Thoracic aorta (tissue), 2 donors: ENCODE measurements around the gene ABCC8. TPM values are rescaled to one million over a fixed set of nuclear protein-coding genes. Genes with fewer than 3 reads are reported as not detected.

ENCODE experiments used
- ATAC-seq: fragments of 150-250 bp; one replicate; pipeline ENCODE4 v1.8.0; 2017; ENCODE audit warnings: low read depth; ENCODE audit not compliant: insufficient number of reproducible peaks, low FRiP score
- DNase-seq: peaks from one replicate; pipeline ENCODE4 v3.0.0-alpha.2; 2020; ENCODE audit warnings: low spot score
- H3K27ac ChIP-seq, 2 donors: fragments of 200-600 bp; sonication (generic); 1 replicate in 1 of 2; 2 replicates in 1 of 2; pipeline ENCODE4 v1.5.1; 2016; ENCODE audit warnings: mild to moderate bottlenecking in 2 of 2, moderate library complexity in 2 of 2
- H3K27me3 ChIP-seq: fragments of 200-600 bp; sonication (generic); replicated peaks from 2 replicates; pipeline ENCODE4 v1.6.0; 2016; ENCODE audit warnings: mild to moderate bottlenecking; ENCODE audit not compliant: insufficient read depth
- H3K36me3 ChIP-seq: fragments of 200-600 bp; sonication (generic); one replicate; pipeline ENCODE4 v1.5.1; 2016
- H3K4me1 ChIP-seq, 2 donors: fragments of 200-600 bp; sonication (generic); 1 replicate in 1 of 2; 2 replicates in 1 of 2; pipeline versions ENCODE4 v1.5.1 to v1.6.0; 2016; ENCODE audit warnings: low read depth in 2 of 2, mild to moderate bottlenecking in 1 of 2; ENCODE audit not compliant: control insufficient read depth in 1 of 2
- H3K4me3 ChIP-seq: fragments of 200-600 bp; sonication (generic); 2 replicates; pipeline ENCODE4 v1.5.1; 2016; ENCODE audit warnings: mild to moderate bottlenecking
- H3K9me3 ChIP-seq: fragments of 200-600 bp; sonication (generic); 2 replicates; pipeline ENCODE4 v1.5.1; 2016
- total RNA-seq, 2 donors: library from RNA; depleted of rRNA; stranded (reverse); fragments of >200 nt; gene quantifications; one replicate each; pipeline versions ENCODE4 v1.1.0 to v1.2.3, GENCODE V29; 2016
- TF ChIP-seq, protein P1 (sequence below): fragments of 200-600 bp; sonication (generic); IDR thresholded peaks from one replicate; pipeline ENCODE4 v1.5.1; 2019; ENCODE audit warnings: antibody characterized with exemption

ABCC8 gene
- total RNA-seq, 2 donors from 2014 or later, result 0.42 to 13.9 TPM

GRCh38 chr11:17458268-17458667, 18.4 kb downstream of the ABCC8 start:
- no peak overlapping the region for H3K27ac ChIP-seq
- ATAC-seq, result no peak
- H3K4me1 ChIP-seq, result no peaks in the 10 kb centered on the region
- no peaks in the 10 kb centered on the region for H3K9me3 ChIP-seq
- TF ChIP-seq, protein P1, sequence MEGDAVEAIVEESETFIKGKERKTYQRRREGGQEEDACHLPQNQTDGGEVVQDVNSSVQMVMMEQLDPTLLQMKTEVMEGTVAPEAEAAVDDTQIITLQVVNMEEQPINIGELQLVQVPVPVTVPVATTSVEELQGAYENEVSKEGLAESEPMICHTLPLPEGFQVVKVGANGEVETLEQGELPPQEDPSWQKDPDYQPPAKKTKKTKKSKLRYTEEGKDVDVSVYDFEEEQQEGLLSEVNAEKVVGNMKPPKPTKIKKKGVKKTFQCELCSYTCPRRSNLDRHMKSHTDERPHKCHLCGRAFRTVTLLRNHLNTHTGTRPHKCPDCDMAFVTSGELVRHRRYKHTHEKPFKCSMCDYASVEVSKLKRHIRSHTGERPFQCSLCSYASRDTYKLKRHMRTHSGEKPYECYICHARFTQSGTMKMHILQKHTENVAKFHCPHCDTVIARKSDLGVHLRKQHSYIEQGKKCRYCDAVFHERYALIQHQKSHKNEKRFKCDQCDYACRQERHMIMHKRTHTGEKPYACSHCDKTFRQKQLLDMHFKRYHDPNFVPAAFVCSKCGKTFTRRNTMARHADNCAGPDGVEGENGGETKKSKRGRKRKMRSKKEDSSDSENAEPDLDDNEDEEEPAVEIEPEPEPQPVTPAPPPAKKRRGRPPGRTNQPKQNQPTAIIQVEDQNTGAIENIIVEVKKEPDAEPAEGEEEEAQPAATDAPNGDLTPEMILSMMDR, result no peak
- no peaks in the 10 kb centered on the region for H3K36me3 ChIP-seq
- no peaks in the 10 kb centered on the region for H3K27me3 ChIP-seq
- no peak for DNase-seq
- no peak overlapping the region for H3K4me3 ChIP-seq

- no peaks in the 10 kb centered on the region for H3K4me1 ChIP-seq
- ATAC-seq, result no peak
- H3K9me3 ChIP-seq, result no peaks in the 10 kb centered on the region
- no peaks in the 10 kb centered on the region for H3K27me3 ChIP-seq
- no peak overlapping the region for H3K4me3 ChIP-seq
- no peak overlapping the region for H3K27ac ChIP-seq
- TF ChIP-seq, protein P1, result no peak
- no peak for DNase-seq
- H3K36me3 ChIP-seq, result no peaks in the 10 kb centered on the region
These were observed 19.1 kb downstream of the ABCC8 start for GRCh38 chr11:17457396-17458173.

- Histone ChIP-seq H3K4me3 (no peak overlapping the region), H3K4me1 (no peaks in the 10 kb centered on the region), H3K27ac (no peak overlapping the region), H3K36me3 (no peaks in the 10 kb centered on the region), H3K27me3 (no peaks in the 10 kb centered on the region), H3K9me3 (no peaks in the 10 kb centered on the region)
- TF ChIP-seq, protein P1, result no peak
- DNase-seq, result no peak
- no peak for ATAC-seq
These were observed 24.0 kb downstream of the ABCC8 start for GRCh38 chr11:17452668-17453067.

- ATAC-seq (no peak), DNase-seq (no peak)
- no peaks in the 10 kb centered on the region for H3K4me1 ChIP-seq
- no peaks in the 10 kb centered on the region for H3K36me3 ChIP-seq
- TF ChIP-seq, protein P1, result no peak
- H3K27ac ChIP-seq, result no peak overlapping the region
- H3K4me3 ChIP-seq, result no peak overlapping the region
- no peaks in the 10 kb centered on the region for H3K27me3 ChIP-seq
- H3K9me3 ChIP-seq, result no peaks in the 10 kb centered on the region
These were observed 27.5 kb downstream of the ABCC8 start for GRCh38 chr11:17449158-17449557.

DNA sequence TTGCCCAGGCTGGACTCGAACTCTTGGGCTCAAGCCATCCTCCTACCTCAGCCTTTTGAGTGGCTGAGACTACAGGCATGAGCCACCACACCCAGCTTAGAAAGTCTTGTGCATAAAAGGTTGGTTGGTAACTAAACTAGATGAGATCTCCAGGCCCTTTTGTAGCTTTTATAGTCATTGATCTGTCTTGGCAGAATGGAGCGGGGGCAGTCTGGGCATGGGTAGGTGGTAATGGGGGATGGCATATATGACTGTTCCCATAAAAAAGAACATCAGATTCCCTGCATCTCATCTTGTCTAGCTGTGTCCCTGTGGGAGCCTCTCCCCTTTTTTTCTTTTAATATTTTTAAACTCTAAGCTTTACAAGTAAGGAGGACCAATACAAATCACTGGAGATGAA, 30.2 kb downstream of the ABCC8 start:
- ATAC-seq, result no peak
- Histone ChIP-seq H3K36me3 (no peaks in the 10 kb centered on the region), H3K4me3 (no peak overlapping the region), H3K27ac (no peak overlapping the region), H3K4me1 (no peaks in the 10 kb centered on the region), H3K9me3 (no peaks in the 10 kb centered on the region), H3K27me3 (no peaks in the 10 kb centered on the region)
- TF ChIP-seq, protein P1, result no peak
- DNase-seq, result no peak
